ENCODE measurements around the gene GALNT10. TPM values are rescaled to one million over a fixed set of nuclear protein-coding genes. Genes with fewer than 3 reads are reported as not detected.

Gene GALNT10
- total and polyA plus RNA-seq, 2 donors from 2014 or later, result 13.0 to 44.3 TPM

GRCh38 chr5:154466147-154466546, 275.6 kb downstream of the GALNT10 start:
- peaks cover 13% of the 10 kb centered on the region for H3K27me3 ChIP-seq (ENCODE audit: control insufficient read depth, insufficient read depth, low read length)
- intact Hi-C loops (cut with DNase I), result no loop called here
- H3K9ac ChIP-seq (ENCODE audit: low read length in 3 of 3), result no peak overlapping the region
- no peaks in the 10 kb centered on the region for H3K4me1 ChIP-seq (ENCODE audit: control insufficient read depth in 2 of 3, insufficient read depth in 2 of 3, low read depth in 1 of 3, low read length in 3 of 3)
- FAIRE-seq (no peak), DNase-seq (no peak)
- no peak overlapping the region for H3K27ac ChIP-seq (ENCODE audit: low read depth in 2 of 2, low read length in 2 of 2)
- TF ChIP-seq, protein P1, sequence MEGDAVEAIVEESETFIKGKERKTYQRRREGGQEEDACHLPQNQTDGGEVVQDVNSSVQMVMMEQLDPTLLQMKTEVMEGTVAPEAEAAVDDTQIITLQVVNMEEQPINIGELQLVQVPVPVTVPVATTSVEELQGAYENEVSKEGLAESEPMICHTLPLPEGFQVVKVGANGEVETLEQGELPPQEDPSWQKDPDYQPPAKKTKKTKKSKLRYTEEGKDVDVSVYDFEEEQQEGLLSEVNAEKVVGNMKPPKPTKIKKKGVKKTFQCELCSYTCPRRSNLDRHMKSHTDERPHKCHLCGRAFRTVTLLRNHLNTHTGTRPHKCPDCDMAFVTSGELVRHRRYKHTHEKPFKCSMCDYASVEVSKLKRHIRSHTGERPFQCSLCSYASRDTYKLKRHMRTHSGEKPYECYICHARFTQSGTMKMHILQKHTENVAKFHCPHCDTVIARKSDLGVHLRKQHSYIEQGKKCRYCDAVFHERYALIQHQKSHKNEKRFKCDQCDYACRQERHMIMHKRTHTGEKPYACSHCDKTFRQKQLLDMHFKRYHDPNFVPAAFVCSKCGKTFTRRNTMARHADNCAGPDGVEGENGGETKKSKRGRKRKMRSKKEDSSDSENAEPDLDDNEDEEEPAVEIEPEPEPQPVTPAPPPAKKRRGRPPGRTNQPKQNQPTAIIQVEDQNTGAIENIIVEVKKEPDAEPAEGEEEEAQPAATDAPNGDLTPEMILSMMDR (IDR thresholded peaks at IDR 0.05; ENCODE audit: borderline replicate concordance, extremely low read depth, insufficient read depth), result no peak
- no peaks in the 10 kb centered on the region for H3K36me3 ChIP-seq (ENCODE audit: control insufficient read depth in 2 of 3, insufficient read depth in 3 of 3, low read length in 3 of 3)
- H3K9me3 ChIP-seq (ENCODE audit: control insufficient read depth in 2 of 3, insufficient read depth in 1 of 3, low read length in 3 of 3), result no peaks in the 10 kb centered on the region
- H3K4me3 ChIP-seq (ENCODE audit: low read length in 3 of 3), result no peak overlapping the region

GRCh38 chr5:154466671-154467070, 276.1 kb downstream of the GALNT10 start:
- FAIRE-seq, result no peak
- Histone ChIP-seq H3K36me3 (ENCODE audit: control insufficient read depth in 2 of 3, insufficient read depth in 3 of 3, low read length in 3 of 3) (no peaks in the 10 kb centered on the region), H3K27ac (ENCODE audit: low read depth in 2 of 2, low read length in 2 of 2) (no peak overlapping the region), H3K4me1 (ENCODE audit: control insufficient read depth in 2 of 3, insufficient read depth in 2 of 3, low read depth in 1 of 3, low read length in 3 of 3) (no peaks in the 10 kb centered on the region), H3K9ac (ENCODE audit: low read length in 3 of 3) (no peak overlapping the region), H3K27me3 (ENCODE audit: control insufficient read depth, insufficient read depth, low read length) (peaks cover 18% of the 10 kb centered on the region), H3K9me3 (ENCODE audit: control insufficient read depth in 2 of 3, insufficient read depth in 1 of 3, low read length in 3 of 3) (no peaks in the 10 kb centered on the region), H3K4me3 (ENCODE audit: low read length in 3 of 3) (no peak overlapping the region)
- no peak for DNase-seq
- TF ChIP-seq, protein P1 (IDR thresholded peaks at IDR 0.05; ENCODE audit: borderline replicate concordance, extremely low read depth, insufficient read depth), result no peak
- intact Hi-C loops (cut with DNase I), result no loop called here

DNA sequence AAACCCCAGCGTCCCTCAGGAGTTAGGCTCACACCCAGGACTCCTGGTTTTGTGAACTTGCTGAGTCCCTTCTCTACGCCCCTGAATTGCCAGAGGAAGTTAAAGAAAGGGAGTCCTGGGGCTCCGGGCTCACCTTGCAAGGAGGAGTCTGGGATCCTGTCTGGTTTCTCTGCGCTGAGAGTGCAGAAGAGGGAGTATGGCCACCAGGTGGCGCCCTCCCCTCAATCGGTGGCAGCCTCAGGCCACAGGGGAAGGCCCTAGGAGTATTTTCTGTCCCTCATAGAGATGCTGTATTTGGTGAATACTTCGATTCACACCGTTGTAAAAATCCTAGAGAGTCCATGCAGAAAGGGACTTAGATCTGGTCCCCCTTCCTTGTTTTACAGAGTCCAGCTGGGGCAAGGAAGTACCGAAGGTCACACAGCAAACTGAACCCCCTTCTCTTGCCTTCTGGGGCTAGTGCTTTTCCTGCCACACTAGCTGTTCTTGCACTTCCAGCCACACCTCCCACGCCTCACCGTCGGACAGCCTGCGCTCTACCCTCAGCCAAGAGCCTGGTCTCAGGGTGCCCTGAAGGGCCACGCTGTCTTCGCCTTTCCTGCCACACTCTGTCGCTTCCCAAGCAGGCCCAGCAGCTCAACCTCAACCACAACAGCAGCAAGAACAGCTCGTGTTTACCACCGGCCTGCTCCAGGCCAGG, 277.3 kb downstream of the GALNT10 start:
- DNase-seq, result peak; percentile 80 to 86 (median 83)

More for the DNA sequence above, 277.3 kb downstream of the GALNT10 start:
- FAIRE-seq, result no peak
- Histone ChIP-seq H3K27ac (ENCODE audit: low read depth in 2 of 2, low read length in 2 of 2) (no peak overlapping the region), H3K9me3 (ENCODE audit: control insufficient read depth in 2 of 3, insufficient read depth in 1 of 3, low read length in 3 of 3) (no peaks in the 10 kb centered on the region), H3K27me3 (ENCODE audit: control insufficient read depth, insufficient read depth, low read length) (peaks cover 29% of the 10 kb centered on the region), H3K4me1 (ENCODE audit: control insufficient read depth in 2 of 3, insufficient read depth in 2 of 3, low read depth in 1 of 3, low read length in 3 of 3) (no peaks in the 10 kb centered on the region), H3K4me3 (ENCODE audit: low read length in 3 of 3) (no peak overlapping the region), H3K36me3 (ENCODE audit: control insufficient read depth in 2 of 3, insufficient read depth in 3 of 3, low read length in 3 of 3) (no peaks in the 10 kb centered on the region), H3K9ac (ENCODE audit: low read length in 3 of 3) (no peak overlapping the region)
- intact Hi-C loops (cut with DNase I), result no loop called here
- TF ChIP-seq, protein P1 (IDR thresholded peaks at IDR 0.05; ENCODE audit: borderline replicate concordance, extremely low read depth, insufficient read depth), result peak; percentile 92
